HG02970 (cell line): ENCODE results near the gene TMEM59L.

Experiments
- ATAC-seq: cut with Tn5 transposase; IDR thresholded peaks from one replicate; pipeline ENCODE4 v1.9.1; 2021; ENCODE audit warnings: mild to moderate bottlenecking, moderate library complexity, moderate number of reproducible peaks; ENCODE audit not compliant: unreplicated experiment, low FRiP score

Gene TMEM59L

GRCh38 chr19:18608102-18608804 is 4.4 kb upstream of the TMEM59L start:
- ATAC-seq = no peak

DNA sequence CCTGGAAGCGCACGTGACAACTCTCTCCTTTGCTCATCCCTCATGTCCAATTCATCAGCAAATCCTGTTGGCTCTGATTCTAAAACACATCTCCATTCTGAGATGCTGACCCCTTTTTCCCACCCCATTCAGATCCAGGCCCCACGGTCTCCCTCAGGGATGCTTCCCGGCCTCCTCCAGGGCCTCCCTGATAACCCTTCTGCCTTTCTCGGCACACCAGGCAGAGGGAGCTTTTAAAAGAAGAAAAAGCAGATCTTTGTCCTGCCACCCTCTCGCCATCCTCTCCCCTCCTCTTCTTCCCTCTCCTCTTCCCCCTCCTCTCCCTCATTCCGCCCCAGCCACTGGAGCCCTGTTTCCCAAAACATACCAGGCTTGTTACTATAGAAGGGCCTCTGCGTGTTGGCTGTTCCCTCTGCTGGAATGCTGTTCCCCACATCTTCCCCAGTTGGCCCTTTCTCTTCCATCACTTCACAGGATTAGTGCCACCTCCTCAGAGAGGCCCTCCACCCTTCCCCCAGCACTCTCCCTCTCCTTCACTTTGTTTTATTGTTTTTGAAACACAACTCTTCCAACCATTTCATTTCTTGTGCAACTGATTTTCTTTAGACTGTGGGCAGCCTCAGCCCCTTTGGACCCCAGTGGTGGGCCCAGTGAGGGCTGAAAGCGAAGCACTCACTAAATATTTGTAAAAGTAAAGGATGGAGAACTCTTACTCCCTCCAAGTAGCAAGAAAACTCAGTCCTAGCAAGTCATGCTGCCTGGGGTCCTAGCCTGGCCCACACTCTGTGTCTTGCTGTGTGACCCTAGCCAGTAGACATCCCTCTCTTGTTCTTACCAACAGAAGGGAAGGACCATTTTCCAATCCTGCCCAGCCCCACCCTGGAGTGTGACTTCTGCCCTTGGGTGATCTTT is 3.6 kb upstream of the TMEM59L start:
- no peak for ATAC-seq

DNA sequence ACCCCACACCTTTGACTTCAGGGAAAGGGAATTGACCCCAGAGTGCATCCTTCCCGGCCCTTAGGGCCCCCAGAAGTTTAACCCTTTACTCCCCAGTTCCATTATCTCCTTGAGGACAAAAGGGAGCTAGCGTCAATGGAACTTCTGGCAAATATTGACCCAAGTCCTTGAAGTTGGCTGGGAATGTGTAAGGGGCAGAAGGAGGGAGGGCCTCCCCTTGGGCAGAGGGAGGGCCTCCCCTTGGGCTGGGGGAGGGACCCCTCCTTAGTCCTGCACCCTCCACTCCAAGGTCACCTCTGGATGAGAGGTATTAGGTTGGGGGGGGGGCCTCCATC is 3.0 kb upstream of the TMEM59L start:
- no peak for ATAC-seq

DNA sequence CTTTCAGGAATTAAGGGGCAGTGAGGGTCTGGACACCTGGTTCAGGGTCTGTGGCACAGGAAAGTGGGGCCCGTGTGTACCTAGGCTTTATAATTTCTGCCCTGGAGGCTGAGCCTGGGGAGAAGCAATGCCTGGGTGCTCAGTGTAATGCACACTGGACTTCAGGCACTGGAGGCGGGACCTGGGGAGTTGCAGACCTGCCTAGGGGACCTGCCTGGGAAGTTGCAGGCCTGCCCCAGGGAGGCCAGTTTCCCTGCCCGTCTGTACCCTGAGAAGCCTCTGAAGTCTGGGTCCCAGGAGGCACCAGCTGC is 2.5 kb upstream of the TMEM59L start:
- ATAC-seq = no peak

GRCh38 chr19:18610556-18611326 is 1.9 kb upstream of the TMEM59L start:
- no peak for ATAC-seq

DNA sequence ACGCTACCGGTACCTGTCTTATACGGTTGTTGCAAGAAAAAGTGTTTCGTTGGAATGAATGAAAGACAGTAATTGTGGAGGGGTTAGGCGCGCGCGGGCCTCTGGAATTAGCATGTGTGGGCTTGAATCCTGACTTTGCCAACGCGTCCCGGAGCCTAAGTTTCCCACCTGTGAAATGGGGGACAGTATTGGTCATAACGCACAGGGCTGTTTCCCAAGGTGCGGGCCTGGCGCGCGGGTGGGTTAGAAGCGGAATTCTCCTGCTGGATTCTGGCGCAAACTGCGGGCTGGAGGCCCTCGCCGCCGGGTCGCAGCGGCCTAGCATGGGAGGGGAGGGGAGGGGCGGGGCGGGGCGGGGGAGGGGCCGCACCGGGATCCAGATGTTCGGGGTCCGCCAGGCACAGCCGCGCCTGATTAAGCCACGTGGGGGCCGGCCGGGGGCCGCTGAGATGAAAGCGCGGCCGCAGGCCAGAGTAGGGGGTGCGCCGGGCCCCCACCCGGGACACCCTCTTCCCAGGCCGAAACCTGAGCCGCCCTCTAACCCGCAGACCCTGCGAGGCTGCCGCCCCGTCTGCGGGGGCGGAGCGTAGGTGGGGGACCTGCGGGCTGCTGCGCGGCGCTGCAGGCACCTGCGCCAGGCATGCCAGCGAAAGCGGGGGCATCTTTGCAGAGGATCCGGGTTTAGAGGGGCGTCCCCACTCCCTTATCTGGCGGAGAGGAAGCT is 1.2 kb upstream of the TMEM59L start:
- ATAC-seq = no peak

DNA sequence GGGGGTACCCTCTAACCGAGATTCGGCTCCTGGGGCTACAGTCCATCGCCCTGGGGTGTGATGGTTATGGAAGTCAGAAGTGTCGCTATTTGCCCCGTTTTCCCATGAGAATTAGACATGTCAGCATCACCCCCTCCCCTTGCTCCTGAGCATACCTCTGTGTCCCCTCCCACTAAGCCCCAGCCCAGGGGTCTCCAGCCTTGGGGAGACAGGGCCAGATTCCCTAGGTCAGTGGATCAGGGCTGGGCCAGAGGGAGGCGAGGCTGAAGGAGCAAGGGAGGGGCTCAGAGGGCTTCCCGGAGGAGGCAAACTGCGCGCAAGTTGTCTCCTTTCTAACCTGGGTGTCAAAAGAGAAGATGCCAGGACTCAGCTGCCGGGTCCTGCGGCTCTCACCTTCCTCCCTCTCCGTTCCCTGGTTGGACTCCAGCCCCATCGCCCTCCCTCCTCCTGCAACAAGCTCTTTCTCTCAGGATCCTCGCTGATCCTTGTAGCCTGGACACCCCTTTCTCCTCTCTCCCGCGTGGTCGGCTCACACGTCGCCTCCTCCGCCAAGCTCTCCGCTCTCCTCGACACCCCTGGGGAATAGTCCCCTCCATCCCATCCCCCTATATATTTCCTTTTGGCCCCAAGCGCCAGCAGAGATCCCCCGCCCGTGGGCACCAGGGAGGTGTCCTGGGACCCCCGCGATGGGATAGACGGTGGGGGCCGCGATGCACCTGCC is 459 bp upstream of the TMEM59L start:
- no peak for ATAC-seq

- no peak for ATAC-seq
These were observed 1.0 kb downstream of the TMEM59L start for GRCh38 chr19:18613589-18614234.

GRCh38 chr19:18616023-18616422 is 3.4 kb downstream of the TMEM59L start:
- ATAC-seq = no peak

DNA sequence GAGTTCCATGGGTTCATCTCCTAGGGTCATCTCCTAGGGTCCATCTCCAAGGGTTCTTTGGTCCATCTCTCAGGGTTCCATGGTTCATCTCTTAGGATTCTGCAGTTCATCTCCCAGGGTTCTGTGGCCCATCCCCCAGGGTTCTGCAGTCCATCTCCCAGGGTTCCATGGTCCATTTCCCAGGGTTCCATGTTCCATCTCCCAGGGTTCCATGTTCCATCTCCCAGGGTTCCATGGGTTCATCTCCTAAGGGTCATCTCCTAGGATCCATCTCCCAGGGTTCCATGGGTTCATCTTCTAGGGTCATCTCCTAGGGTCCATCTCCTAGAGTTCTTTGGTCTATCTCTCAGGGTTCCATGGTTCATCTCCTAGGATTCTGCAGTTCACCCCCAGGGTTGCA is 4.9 kb downstream of the TMEM59L start:
- no peak for ATAC-seq

DNA sequence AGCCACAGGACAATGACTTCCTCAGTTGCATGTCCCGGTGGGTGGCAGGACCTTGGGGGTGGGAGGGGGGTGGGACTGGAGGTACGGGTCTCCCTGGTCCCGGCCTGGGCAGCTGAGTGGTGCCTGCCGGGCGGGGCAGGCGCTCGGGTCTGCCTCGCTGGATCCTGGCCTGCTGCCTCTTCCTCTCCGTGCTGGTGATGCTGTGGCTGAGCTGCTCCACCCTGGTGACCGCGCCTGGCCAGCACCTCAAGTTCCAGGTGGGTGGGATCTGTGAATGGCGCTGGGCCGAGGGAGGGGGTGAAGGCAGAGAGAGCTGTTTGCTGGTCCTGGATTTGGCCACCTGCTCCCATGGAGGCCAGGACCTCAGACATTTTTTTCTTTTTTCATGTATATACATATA is 5.6 kb downstream of the TMEM59L start:
- no peak for ATAC-seq

- no peak for ATAC-seq
These were observed 7.6 kb downstream of the TMEM59L start for GRCh38 chr19:18620311-18620710.

DNA sequence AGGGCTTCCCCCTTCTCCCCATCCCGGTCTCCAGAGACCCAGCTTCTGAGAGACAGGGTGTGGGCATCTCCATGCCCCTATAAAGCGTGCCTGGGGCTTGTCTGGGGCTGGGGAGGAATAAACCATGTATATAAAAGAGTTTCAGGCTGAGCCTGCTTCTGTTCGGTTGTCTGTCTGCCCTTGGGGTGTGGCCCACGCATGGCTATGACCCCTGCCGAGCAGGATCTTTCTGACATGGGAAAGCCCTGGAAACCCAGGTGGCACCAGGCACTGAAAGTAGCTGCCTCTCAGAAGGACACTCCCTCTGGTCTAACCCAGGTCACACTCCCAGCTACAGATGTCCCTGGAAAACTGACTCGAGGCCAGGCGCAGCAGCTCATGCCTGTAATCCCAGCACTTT is 8.2 kb downstream of the TMEM59L start:
- no peak for ATAC-seq

GRCh38 chr19:18626906-18627305 is 14.2 kb downstream of the TMEM59L start:
- ATAC-seq = no peak

- no peak for ATAC-seq
These were observed 16.8 kb downstream of the TMEM59L start for GRCh38 chr19:18629166-18630088.

- no peak for ATAC-seq
These were observed 20.7 kb downstream of the TMEM59L start for GRCh38 chr19:18633321-18633720.

DNA sequence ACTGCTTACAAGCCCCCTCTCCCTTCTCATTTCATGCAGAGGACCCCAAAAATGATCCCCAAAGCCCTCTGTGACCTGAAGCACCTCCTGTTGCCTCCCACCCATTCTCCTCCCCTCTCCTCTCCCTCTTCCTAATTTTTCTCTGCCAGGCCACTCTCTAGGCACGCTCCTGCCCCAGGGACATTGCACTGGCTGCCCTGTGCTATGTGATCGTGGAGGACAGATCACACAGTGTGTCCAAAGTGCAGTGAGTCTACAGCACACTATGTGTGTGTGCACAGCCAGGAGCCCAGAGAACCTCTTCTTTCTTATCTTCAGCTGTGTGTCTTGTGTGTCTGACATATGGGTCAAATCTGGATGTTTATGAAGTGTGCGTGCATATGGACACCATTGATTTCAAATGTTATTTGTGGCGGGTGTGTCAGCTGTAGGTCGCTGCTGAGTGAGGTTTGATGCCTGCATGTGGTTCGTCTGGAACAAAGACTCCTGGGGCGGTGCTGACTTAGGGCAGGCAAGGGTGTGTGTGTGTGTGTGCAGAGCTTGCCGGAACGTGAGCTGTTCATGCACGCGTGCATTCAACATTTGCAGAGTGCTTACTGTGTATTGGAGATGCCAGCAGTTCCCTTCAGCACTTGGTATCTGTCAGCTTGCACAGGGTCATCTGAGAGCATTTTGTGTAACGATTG is 22.1 kb downstream of the TMEM59L start:
- ATAC-seq = no peak

- ATAC-seq = no peak
These were observed 23.1 kb downstream of the TMEM59L start for GRCh38 chr19:18635831-18636182.
